Hematopoietic multipotent progenitor cell (in vitro differentiated cells): ENCODE measurements around the gene FOLR1. TPM values are rescaled to one million over a fixed set of nuclear protein-coding genes. Genes with fewer than 3 reads are reported as not detected.
"Not testable (repeated sequence)": the region's sequence is repeated elsewhere in the genome, so short reads cannot be mapped to it uniquely, and the experiment has no call there.

Experiments
- DNase-seq, 3 donors: peaks; one replicate each; pipeline ENCODE4 v3.0.0-alpha.2; 2011 to 2015; ENCODE audit warnings: low read depth in 2 of 3, low spot score in 2 of 3
- total RNA-seq: library from RNA; depleted of rRNA; stranded (reverse); fragments of >200 nt; gene quantifications from one replicate; pipeline ENCODE4 v1.2.3, GENCODE V29; 2012

Gene FOLR1
- not detected for total RNA-seq

GRCh38 chr11:72191961-72192381 lies at the start of gene FOLR1:
TSS of gene FOLR1 (plus strand) at chr11:72192140. CDS start at chr11:72192174, 34 bp downstream.
- DNase-seq, result no peak

GRCh38 chr11:72142543-72142942 lies 49.4 kb upstream of the FOLR1 start:
- not testable (repeated sequence) for DNase-seq

DNA sequence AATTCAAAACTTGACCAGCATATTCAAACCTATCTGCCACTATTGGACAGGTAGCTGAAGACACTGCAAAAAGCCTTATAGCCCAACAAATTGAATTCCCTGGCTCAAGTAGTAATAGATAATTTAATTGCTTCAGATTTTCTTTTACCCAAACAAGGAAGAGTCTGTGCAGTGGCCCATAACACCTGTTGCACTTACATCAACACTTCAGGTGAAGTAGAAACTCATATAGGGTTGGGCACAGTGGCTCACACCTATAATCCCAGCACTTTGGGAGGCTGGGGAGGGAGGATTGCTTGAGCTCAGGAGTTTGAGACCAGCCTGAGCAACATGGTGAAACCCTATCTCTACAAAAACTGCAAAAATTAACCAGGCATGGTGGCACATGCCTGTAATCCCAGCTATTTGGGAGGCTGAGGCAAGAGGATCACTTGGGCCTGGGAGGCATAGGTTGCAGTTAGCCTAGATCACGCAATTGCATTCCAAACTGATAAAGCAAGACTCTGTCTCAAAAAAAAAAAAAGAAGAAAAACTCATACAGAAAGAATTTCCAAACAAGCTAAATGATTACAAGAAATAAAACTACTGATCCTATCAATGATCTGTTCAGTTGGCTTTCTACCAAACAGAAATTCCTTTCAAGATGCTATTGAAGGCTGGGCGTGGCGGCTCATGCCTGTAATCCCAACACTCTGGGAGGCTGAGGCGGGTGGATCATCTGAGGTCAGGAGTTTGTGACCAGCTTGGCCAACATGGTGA lies 47.0 kb upstream of the FOLR1 start:
- no peak for DNase-seq

DNA sequence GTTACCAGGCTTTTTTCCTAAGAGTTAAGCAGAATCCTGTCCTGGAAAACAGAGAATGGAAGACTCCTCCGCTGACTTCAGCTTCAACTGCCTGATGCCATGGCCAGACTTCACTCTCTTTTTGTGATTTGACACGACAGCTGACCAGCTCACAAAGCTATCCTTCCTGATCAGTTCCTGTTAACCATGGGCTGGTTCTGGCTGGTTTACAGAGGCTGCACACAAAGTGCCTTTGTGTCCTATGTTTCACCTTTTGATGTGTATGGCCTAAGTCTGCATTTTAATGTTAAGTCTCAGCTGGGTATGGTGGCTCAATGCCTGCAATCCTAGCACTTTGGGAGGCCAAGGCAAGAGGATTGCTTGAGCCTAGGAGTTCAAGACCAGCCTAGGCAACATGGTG lies 45.3 kb upstream of the FOLR1 start:
- DNase-seq, result no peak

GRCh38 chr11:72150882-72151281 lies 41.1 kb upstream of the FOLR1 start:
- DNase-seq, result no peak

DNA sequence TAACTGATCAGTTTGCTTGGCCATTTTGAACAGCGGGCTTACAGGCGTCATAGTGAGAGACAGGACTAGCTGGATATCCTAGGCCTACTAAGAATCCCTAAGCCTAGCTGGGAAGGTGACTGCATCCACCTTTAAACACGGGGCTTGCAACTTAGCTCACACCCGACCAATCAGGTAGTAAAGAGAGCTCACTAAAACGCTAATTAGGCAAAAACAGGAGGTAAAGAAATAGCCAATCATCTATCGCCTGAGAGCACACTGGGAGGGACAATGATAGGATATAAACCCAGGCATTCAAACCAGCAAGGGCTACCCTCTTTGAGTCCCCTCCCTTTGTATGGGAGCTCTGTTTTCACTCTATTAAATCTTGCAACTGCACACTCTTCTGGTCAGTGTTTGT lies 38.1 kb upstream of the FOLR1 start:
- DNase-seq, result not testable (repeated sequence)

DNA sequence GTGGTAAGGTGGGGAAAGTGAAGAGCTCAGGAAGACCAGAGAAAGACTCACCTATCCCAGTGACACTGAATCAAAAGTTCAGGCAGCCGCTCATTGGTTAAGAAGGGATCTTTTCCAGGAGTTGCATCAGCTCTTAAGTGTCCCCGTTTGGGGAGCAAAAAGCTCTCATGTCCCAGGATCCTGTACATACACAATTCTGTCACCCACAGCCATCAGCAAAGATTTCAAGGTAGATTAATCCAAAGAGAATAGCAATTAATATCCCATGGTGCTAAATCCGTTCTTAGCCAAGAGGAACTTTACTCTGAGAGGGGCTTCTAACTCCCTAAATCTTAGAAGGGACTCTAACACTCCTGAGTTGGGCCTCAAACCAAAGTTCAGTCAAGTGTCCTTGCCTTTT lies 37.1 kb upstream of the FOLR1 start:
- no peak for DNase-seq

DNA sequence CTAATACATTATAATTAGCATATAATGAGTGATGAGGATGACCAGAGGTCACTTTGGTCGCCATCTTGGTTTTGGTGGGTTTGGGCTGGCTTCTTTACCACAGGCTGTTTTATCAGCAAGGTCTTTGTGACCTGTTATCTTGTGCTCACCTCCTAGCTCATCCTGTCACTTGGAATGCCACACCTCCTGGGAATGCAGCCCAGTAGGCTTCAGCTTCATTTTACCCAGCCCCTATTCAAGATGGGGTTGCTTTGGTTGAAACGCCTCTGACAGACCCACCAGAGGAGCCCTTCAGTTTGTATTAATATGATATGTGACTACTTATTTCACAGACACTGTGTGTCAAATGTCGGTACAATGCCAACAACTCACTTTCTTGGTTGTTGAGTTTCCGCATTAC lies 36.2 kb upstream of the FOLR1 start:
- no peak for DNase-seq

DNA sequence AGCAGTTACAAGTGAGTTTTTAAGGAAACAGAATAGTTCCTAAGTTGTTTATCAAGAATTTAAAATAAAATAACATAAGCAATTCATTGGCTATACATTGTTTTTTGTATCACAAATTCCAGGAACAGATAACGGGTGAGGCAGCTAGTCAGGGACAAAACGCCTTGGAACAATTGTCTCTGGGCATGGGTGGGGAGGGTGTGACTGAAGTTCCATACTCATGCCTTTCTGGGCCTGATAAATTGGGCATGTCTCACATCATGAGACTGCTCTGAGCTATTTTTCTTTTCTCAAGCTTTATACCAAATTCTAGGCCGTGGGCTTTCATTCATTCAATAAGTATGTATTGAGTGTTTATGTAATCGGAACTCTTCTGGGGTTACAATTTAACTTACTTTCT lies 34.8 kb upstream of the FOLR1 start:
- DNase-seq, result no peak

DNA sequence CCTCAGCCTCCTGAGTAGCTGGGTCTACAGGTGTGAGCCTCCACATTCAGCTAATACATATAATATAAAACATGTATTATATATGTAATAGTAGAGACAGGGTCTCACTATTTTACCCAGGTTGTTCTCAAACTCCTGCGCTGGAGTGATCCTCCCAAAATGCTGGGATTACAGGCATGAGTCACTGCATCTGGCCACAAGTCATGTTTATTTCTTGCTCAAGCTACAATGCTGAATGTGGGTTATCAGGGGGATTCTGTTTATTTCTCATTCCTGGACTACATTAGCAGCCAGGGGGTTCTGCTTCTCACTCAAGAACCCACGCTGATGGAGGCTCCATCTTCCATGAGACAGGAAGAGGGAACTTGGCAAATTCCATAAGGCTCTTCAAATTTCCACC lies 31.6 kb upstream of the FOLR1 start:
- DNase-seq, result no peak

DNA sequence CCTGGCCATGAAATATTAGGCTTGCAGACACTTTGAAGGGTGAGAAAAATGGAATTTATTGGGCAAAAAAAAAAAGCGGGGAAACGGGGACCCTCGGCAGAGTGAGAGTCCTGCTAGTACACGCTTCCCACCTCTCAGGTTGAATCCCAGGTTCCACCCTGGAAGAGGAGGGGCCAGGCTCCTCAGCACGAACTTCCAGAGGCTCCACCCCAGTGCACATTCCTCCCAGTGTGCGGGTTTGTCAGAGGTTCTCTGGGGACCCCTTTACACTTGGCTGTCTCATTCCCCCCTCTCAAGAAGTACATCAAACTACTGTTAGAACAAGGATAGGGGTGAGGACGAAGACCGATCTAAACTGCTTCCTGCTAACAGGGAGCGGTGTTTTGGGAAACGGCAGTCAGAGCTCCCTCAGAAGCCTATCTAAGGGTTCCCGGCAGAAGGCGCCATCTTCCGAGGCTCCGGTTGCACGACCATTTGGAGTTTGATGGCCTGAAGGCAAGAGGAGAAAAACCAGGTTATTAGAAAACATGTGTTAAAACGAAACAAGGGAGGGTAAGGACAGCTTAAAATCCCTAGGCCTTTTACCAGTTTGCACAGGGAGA lies 28.9 kb upstream of the FOLR1 start:
- DNase-seq, result no peak

GRCh38 chr11:72164187-72164586 lies 27.8 kb upstream of the FOLR1 start:
- not testable (repeated sequence) for DNase-seq

DNA sequence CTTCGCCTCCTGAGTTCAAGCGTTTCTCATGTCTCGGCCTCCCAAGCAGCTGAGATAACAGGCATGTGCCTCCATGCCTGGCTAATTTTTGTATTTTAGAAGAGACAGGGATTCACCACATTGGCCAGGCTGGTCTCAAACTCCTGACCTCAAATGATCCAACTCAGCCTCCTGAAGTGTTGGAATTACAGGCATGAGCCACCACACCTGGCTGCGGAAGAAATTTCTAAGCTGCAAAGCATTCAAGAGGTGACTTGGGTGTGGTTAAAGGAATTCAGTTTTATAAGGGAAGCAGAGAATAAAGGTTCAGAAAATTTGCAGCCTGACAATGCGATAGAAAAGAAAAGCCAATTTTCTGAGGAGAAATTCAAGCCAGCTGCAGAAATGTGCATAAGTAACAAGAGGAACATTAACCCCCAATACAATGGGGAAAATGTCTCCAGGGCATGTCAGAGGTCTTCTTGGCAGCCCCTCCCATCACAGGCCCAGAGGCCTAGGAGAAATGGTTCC lies 22.8 kb upstream of the FOLR1 start:
- not testable (repeated sequence) for DNase-seq

DNA sequence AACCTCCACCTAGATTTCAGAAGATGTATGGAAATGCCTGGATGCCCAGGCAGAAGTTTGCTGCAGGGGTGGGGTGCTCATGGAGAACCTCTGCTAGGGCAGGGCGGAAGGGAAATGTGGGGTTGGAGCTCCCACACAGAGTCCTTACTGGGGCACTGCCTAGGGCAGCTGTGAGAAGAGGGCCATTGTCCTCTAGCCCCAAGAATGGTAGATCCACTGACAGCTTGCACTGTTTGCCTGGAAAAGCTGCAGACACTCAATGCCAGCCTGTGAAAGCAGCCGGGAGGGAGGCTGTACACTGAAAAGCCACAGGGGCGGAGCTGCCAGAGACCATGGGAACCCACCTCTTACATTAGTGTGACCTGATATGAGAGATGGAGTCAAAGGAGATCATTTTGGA lies 22.2 kb upstream of the FOLR1 start:
- not testable (repeated sequence) for DNase-seq

DNA sequence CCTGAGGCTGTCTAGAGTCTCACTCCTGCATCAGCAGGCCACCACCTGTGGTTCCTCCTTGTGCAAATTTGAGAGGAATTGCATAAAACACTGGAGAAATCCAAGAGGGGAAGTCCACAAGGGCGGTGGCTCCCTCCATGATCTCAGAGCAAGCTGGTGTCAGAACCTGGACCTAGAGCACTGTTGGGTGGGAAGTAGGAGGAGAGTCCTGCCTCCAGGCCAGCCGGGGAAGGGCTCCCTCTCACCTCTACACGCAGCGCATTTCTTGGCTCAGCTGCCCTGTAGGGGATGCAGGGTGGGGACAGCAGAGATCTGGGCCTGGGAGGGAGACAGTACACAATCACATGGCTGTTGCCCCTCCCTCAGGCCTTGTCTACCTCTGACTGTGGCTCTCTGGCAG lies 19.9 kb upstream of the FOLR1 start:
- not testable (repeated sequence) for DNase-seq

DNA sequence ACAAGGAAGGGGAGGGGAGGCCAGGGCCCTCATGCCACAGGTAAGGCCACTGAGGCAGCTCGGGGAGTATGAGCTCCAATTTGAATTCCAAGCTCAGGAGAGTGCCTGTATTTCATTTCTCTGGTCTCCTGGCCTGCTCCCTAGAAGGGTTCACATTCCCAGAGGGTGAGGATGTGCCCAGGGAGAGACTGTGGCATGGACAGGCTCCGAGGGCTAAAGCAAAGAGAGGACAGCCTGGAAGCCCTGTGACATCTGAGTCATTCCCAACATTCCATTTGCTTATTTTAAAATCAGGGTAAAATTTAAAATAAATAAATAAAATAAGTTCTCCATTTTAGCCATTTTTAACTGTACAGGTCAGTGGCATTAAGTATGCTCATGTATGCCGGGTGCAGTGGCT lies 18.6 kb upstream of the FOLR1 start:
- no peak for DNase-seq

DNA sequence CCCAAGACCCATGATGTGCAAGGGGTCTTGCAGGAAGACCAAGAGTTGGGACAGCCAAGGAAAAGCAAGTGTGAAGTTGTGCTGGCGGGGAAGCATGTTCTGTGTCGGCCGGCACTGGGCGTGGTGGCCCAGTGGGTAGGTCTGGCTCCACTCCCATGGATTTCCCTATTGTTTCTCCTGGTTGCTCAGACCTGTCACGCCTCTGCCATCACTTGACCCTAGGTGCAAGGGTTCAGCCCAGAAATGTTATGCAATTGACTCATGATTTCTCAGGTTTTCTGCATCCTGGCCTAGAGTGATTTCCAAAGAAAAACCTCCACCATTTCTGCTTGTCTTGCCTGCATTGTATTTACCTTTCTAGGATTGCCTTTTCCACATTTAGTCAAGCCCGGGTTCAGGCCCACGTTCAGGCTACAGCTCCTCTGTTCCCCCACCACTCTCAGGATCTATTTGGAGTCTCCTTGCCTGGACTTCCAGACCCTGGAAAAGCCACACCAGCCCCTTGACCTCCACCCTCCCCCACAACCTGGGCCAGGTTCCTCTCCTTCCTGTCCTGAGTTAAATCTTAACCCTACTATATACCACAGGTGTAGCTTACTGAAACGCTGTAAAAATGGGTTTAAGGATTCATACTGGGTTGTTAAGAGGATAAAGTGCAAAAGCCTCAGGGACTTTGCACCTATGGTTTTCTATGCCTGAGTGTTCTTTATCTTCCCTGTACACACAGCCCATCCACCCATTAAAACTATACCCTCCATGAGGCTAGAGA lies 17.5 kb upstream of the FOLR1 start:
- DNase-seq, result no peak

- DNase-seq, result no peak
Measured at GRCh38 chr11:72177656-72178055, 14.3 kb upstream of the FOLR1 start.

DNA sequence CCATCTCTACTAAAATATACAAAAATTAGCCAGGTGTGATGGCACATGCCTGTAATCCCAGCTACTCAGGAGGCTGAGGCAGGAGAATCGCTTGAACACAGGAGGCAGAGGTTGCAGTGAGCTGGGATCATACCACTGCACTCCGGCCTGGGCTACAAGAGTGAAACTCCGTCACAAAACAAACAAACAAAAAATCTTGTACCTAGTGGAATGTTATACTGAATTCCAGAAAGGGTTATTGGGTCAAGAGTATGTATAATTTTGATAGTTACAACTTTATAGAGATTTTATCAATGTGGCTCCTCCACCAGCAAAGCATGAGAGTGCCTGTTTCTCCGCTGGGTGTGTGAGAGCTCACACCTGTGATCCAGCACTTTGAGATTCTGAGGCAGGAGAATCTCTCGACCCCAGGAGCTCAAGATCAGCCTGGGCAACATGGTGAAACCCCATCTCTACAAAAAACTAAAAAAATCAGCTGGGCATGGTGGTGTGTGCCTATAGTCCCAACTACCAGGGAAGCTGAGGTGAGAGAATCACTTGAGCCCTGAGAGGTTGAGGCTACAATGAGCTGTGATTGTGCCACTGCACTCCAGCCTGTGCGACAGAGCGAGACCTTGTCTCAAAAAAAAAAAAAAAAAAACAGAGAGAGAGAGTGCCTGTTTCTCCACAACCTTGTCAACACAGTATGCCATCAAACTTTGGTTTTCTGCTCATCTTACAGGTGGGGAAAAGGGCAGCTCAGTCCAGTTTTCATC lies 12.7 kb upstream of the FOLR1 start:
- DNase-seq, result no peak

- no peak for DNase-seq
Measured at GRCh38 chr11:72179804-72180396, 12.0 kb upstream of the FOLR1 start.
